Type B pancreatic cell (in vitro differentiated cells): ENCODE data around the gene FOSL1. TPM values are rescaled to one million over a fixed set of nuclear protein-coding genes. Genes with fewer than 3 reads are reported as not detected.
"Not testable (repeated sequence)": the region's sequence is repeated elsewhere in the genome, so short reads cannot be mapped to it uniquely, and the experiment has no call there.

Source experiments
- DNase-seq: peaks from one replicate; pipeline ENCODE4 v3.0.0; 2021; ENCODE audit warnings: mixed read lengths; ENCODE audit not compliant: unreplicated experiment; ENCODE audit errors: extremely low spot score
- H3K27ac Mint-ChIP-seq: 2 replicates; pipeline ENCODE4 v1.8.0; 2021; ENCODE audit warnings: mild to moderate bottlenecking, mixed read lengths
- H3K27me3 Mint-ChIP-seq: 2 replicates; pipeline ENCODE4 v1.8.0; 2021; ENCODE audit warnings: mixed read lengths
- H3K36me3 Mint-ChIP-seq: 2 replicates; pipeline ENCODE4 v1.8.0; 2021; ENCODE audit warnings: mixed read lengths
- H3K4me1 Mint-ChIP-seq: one replicate; pipeline ENCODE4 v1.8.0; 2021; ENCODE audit warnings: mixed read lengths; ENCODE audit not compliant: unreplicated experiment
- H3K4me3 Mint-ChIP-seq: 2 replicates; pipeline ENCODE4 v1.8.0; 2021; ENCODE audit warnings: mild to moderate bottlenecking, mixed read lengths
- H3K9me3 Mint-ChIP-seq: 2 replicates; pipeline ENCODE4 v1.8.0; 2021; ENCODE audit warnings: mixed read lengths
- total RNA-seq: library from RNA; stranded (reverse); gene quantifications from 2 replicates; pipeline ENCODE4 v1.2.1, GENCODE V29; 2021; ENCODE audit warnings: low replicate concordance
- TF ChIP-seq, protein P1 (sequence below): fragments of 200-600 bp; sonication (generic); conservative IDR thresholded peaks from 2 replicates; pipeline ENCODE4 v1.5.0; 2021; ENCODE audit warnings: antibody characterized with exemption, mild to moderate bottlenecking

The FOSL1 gene
- total RNA-seq, 1 donor from 2014 or later: 2.1 TPM

DNA sequence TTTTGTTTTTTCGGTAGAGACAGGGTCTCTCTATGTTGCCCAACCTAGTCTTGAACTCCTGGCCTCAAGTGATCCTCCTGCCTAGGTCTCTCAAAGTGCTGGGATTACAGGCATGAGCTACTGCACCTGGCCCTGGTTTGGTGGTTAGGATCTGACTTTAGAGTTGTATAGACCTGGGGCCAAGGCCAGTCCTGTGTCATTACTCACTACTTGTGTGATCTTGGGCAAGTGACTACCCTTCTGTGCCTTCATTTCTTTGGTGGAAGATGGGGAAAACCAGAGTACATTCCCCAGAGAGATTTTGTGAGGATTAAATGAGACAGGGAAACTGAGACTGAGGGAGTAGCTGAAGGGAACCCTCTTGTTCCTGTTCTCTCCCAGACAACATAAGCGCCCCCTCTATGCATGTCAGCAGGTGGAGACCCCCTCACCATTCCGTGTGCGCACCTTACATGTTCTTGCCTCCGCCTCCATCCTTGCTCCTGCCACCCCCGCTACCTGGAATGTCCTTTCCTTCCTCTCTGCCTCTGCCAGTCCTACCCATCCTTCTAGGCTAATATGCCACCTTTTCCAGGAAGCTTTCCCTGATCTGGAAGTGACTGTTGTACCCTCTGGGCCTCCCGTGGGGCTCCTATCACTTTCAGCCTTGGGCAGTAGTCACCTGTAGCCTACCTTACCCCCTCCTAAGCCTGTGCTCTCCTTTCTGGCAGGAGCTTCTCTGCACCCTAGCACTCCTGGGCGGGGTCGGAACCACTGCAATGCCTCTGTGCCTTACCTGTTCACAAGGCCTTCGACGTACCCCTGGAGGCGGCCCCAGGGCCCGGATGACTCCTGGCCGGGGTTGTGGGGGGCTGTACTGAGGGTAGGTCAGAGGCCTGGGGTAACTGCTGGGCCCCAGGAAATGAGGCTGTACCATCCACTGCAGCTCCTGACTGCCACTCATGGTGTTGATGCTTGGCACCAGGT is 3.9 kb downstream of the FOSL1 start:
- no peak overlapping the region for H3K4me3 Mint-ChIP-seq
- no peak for DNase-seq
- peak overlapping the region; percentile 69 for H3K27ac Mint-ChIP-seq
- peaks cover 8% of the 10 kb centered on the region for H3K4me1 Mint-ChIP-seq
- TF ChIP-seq, protein P1, sequence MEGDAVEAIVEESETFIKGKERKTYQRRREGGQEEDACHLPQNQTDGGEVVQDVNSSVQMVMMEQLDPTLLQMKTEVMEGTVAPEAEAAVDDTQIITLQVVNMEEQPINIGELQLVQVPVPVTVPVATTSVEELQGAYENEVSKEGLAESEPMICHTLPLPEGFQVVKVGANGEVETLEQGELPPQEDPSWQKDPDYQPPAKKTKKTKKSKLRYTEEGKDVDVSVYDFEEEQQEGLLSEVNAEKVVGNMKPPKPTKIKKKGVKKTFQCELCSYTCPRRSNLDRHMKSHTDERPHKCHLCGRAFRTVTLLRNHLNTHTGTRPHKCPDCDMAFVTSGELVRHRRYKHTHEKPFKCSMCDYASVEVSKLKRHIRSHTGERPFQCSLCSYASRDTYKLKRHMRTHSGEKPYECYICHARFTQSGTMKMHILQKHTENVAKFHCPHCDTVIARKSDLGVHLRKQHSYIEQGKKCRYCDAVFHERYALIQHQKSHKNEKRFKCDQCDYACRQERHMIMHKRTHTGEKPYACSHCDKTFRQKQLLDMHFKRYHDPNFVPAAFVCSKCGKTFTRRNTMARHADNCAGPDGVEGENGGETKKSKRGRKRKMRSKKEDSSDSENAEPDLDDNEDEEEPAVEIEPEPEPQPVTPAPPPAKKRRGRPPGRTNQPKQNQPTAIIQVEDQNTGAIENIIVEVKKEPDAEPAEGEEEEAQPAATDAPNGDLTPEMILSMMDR: no peak
- H3K27me3 Mint-ChIP-seq: peaks cover 57% of the 10 kb centered on the region
- H3K9me3 Mint-ChIP-seq: no peaks in the 10 kb centered on the region
- no peaks in the 10 kb centered on the region for H3K36me3 Mint-ChIP-seq

DNA sequence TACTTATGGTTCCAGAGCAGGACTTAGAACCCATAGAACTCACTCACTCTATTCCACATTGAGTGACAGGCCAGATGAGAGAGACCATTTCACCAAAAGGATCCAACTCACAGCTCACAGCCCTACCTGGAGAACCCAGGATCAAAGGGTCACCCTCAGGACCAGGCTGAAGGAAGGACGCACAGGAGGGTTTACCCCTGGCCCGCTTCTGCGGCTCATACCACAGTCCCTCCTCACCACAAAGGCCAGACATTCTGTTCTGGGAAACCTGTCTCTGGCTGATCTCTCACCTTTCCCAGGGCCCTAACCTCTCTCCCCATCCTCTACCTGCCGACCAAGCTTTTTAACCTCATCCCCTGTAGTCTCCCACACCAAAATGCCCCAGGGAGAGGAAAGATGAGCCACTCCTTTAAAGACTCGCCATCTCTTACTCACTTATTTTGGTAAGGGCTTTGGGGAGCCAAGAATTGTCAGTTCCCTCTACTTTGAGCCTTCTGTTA is 4.7 kb downstream of the FOSL1 start:
- H3K4me1 Mint-ChIP-seq: peaks cover 8% of the 10 kb centered on the region
- peak overlapping the region; percentile 1 for H3K4me3 Mint-ChIP-seq
- peak overlapping the region; percentile 69 for H3K27ac Mint-ChIP-seq
- TF ChIP-seq, protein P1: no peak
- no peaks in the 10 kb centered on the region for H3K9me3 Mint-ChIP-seq
- H3K27me3 Mint-ChIP-seq: peaks cover 49% of the 10 kb centered on the region
- DNase-seq: no peak
- no peaks in the 10 kb centered on the region for H3K36me3 Mint-ChIP-seq

DNA sequence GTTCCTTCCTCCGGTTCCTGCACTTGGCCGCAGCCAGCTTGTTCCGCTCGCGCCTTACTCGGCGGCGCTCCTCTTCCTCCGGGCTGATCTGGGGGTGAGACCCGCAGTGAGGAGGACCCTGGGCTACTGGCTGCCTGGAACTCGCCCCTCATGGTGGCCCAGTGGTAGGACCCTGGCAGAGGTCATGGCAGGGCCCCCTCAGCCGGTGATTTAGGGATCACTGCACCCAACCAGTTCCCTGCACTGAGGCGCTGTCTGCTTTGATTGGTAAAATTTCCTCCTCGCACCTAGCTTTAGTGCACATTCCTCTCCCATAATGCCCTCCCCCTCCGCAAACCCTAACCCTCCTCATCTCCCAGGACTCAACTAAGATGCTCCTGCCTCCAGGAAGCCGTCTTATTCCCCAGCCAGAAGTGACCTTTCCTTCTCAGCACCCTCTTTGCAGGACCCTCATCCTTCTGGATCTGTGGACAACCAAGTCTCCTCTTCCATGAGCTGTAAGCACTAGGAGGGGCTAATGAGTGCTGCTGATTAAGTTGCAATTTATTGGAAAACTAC is 6.1 kb downstream of the FOSL1 start:
- H3K4me1 Mint-ChIP-seq: peaks cover 20% of the 10 kb centered on the region
- no peaks in the 10 kb centered on the region for H3K36me3 Mint-ChIP-seq
- no peaks in the 10 kb centered on the region for H3K9me3 Mint-ChIP-seq
- no peak for DNase-seq
- peaks cover 55% of the 10 kb centered on the region for H3K27me3 Mint-ChIP-seq
- no peak overlapping the region for H3K4me3 Mint-ChIP-seq
- TF ChIP-seq, protein P1: no peak
- no peak overlapping the region for H3K27ac Mint-ChIP-seq

DNA sequence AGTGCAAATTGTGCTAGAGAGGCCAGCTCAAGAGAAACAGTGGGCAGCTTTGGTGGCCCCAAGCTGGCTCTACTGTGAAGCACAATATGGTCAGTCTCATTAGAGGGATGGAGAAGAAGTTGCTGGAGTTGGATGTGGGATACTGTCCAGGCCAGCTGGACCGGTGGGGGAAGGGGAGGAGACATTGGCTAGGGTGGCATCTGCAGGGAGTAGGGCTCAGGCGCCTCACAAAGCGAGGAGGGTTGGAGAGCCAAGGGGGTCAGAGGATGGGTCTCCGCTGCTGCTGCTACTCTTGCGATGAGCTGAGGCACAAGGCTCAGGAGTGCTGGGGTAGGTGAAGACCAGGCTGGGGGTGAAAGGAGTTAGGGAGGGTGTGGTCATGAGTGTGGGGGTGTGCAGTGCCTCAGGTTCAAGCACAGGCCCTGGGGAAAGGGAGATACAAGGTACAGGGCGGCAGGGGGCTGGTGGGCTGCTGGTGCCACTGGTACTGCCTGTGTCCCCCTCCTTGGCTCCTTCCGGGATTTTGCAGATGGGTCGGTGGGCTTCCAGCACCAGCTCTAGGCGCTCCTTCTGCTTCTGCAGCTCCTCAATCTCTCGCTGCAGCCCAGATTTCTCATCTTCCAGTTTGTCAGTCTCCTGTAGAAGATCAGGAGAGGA is 7.4 kb downstream of the FOSL1 start:
- Mint-ChIP-seq H3K27me3 (peaks cover 45% of the 10 kb centered on the region), H3K4me3 (peak overlapping the region; percentile 77), H3K27ac (peak overlapping the region; percentile 64), H3K9me3 (no peaks in the 10 kb centered on the region), H3K4me1 (peaks cover 25% of the 10 kb centered on the region), H3K36me3 (no peaks in the 10 kb centered on the region)
- TF ChIP-seq, protein P1: no peak
- no peak for DNase-seq

DNA sequence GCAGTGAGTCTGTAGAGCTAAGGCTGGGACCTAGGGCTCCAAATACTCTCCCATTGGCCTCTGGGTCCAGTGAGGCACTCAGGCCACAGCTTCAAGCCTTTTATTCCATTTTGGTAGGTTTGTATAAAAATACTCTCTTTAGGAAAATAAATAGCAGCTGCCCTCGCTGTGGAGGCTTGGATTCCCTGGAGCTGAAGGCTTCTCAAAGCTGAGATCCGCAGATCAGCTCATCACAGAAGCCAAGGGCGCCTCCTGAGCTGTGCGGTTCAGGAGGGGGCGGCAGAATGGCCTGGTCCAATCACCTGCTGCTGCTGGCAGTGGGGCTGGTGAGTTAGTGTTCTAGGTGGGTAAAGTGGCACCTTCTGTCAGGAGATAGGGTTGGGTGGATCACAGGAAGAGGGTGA is 8.0 kb downstream of the FOSL1 start:
- H3K4me1 Mint-ChIP-seq: peaks cover 25% of the 10 kb centered on the region
- peak overlapping the region; percentile 64 for H3K27ac Mint-ChIP-seq
- not testable (repeated sequence) for DNase-seq, H3K36me3 Mint-ChIP-seq, H3K9me3 Mint-ChIP-seq
- peak overlapping the region; percentile 77 for H3K4me3 Mint-ChIP-seq
- H3K27me3 Mint-ChIP-seq: peaks cover 39% of the 10 kb centered on the region
